IPS-NIHi7 (cell line): Measurements from ENCODE around the gene STPG4.
"Not testable (repeated sequence)": the region's sequence is repeated elsewhere in the genome, so short reads cannot be mapped to it uniquely, and the experiment has no call there.

Experiments used
- DNase-seq: peaks from one replicate; pipeline ENCODE4 v3.0.0; 2012; ENCODE audit warnings: mixed read lengths; ENCODE audit errors: extremely low spot score

The STPG4 gene, protein sequence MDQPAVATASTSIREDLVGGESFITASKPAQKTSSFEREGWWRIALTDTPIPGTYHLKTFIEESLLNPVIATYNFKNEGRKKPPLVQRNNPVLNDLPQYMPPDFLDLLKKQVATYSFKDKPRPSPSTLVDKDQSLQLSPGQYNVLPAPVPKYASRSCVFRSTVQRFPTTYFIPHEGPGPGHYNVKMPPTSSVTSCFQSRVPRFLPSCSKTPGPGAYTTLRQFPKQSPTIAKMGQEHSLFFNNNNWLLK

DNA sequence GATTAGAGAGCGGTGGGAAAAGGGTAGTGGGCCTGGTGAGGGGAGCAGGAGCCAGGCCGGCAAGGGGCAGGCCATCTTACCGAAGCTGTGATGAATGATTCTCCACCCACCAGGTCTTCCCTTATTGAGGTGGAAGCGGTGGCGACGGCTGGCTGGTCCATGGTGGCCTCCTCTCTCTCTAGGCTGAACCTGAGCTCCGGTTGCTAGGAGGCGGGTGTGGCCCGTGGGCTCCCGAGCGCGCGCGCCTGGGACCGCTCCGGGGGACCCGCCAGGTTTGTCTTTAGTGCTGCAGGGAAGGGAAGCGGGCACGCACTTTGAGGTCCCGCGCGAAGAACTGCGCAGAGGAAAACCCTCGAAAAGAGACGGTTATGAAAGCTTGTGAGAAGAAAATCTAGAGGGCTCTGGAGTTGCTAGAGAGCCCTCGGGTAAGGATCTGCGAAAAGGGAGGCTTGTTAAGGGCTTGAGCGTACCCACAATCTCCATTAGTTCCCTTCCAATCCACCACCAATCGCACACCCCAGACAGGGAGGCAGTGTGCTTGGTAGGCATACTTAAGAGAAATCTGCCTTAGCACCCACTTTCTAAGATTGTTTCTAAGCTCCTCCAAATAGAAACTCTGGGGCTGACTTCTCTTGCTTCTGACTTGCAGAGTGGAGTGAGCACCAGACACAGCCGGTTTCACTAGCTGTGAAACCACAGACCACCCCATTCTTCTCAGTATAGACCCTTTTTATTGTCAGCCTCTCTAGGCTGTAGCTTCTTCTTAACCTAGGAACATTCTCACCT, at the start of gene STPG4:
STPG4 (minus strand) TSS at position 218 of the 786 bp plus-strand sequence; CDS start at position 161, 57 bp downstream.
- peak; percentile 18 for DNase-seq

DNA sequence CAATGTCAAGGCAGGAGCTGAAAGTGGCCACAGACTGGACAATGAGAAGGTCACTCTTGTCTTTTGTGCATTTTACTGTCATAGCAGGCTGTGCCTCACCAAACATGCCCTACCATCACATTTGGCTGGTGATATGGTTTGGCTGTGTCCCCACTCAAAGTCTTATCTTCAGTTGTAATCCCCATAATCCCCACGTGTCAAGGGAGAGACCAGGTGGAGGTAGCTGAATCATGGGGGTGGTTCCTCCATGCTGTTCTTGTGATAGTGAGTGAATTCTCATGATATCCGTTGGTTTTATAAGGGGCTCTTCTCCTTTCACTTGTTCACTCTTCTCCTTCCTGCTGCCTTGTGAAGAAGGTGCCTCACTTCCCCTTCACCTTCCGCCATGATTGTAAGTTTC, 49.6 kb upstream of the STPG4 start:
- no peak for DNase-seq

DNA sequence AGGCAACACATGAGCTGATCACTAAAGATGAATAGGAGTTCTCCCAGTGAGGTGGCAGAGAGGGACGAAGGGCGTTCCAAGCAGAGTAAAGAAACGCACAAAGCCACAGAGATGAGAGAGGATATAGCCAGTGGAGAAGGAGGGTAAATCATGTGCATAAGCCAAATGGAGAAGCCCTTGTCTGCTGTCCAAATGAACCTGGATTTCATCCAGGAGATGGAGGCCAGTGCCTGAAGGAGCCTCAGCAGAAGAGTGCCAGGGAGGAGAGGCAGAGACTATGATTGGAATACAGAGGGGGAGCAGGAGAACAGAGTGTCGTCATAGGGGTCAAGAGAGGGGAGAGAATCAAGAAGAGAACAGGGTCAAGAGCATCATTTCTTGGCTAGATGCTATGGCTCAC, 48.9 kb upstream of the STPG4 start:
- DNase-seq, result no peak

DNA sequence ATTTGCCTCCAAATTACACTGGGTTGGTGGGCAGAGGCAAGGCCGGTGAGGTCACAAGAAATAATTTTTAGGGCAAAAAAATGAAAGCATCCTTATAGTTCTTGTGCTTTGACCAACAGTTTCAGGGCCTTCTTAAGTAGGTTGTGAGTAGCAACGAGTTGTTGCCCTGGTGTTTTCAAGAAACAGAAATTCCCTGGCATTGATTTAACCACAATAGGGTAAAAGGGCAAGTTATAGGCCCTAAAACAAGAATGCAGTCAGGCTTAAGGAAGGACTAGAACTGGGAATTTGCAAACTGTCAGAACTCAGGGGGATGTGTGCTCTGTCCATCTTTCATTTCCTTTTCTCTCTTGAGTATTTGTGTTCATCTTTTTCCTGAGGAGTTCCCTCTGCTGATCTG, 46.1 kb upstream of the STPG4 start:
- no peak for DNase-seq

DNA sequence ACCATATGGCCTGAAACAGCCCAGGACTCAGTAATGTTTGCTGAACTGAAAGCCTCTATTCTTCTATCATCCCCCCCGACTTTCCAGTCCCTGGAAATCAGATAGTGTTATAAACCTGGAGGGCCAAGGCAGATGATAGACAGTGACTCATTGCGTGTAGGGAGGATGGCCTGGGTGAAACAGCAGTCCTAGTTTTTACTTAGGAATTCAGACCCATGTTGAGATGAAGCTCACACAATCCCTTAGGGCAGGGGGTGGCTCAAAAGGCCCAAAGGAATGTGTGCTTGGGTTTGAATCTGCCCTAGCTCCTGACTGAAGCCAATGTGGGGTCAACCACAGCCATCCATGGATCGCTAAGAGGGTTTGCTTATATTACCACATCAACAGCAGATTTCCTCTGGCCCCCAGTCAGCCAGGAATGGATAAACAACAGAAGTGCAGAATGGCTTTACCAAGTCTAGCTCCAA, 43.9 kb upstream of the STPG4 start:
- no peak for DNase-seq

DNA sequence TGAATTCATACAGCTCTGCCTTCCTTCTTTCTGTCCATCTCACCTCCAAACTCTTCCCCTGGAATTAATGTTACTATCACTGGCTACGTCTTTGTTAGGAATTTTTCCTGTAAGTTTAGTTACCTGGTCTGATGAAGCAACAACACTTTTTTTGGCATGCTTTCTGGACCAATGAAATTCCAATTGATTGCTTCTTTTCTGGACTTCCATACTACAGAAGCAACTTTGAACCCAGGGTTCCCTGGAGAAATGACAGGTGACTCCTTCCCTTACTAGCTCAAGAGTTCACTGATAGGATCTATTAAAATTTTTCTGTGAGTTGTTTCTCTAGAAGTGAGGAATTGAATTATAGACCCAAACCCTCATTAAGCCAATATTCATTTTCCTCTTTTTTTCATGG, 41.4 kb upstream of the STPG4 start:
- no peak for DNase-seq

DNA sequence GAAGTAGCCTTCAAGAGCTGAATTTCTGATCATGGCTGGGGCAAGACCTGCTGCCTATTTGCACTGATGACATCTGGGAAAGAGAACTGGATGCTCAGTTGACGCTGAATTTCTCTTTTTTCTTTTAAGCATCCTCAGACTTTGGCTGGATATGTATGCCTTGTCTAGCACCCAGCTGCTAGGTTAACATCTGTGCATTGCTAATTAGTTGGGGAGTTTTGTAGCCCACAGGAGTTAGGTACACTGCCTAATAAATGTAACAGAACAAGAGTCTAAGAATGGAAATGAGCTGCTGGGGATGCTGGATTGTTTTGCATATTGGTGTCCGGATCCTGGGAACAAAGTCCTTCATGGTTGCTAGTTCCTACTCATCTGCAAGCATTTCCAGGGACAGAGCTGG, 40.9 kb upstream of the STPG4 start:
- DNase-seq, result no peak

DNA sequence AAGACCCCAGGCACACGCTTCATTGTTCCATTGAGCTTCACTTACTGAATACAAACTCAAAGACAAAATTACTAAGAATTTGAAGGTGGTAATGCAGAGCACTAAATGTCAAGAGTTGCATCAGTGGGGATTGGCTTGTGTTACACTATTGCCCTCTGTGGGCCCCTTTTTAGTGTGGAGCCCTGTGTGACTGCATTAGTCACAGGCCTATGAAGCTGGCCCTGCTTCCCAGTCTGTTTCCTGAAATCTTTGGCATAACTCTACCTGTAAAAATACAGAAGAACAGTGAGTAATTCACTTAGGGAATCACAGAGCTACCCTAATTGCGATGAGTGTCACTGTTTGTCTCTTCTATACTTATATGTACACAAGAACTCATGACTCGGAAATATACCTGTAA, 40.0 kb upstream of the STPG4 start:
- DNase-seq, result no peak

DNA sequence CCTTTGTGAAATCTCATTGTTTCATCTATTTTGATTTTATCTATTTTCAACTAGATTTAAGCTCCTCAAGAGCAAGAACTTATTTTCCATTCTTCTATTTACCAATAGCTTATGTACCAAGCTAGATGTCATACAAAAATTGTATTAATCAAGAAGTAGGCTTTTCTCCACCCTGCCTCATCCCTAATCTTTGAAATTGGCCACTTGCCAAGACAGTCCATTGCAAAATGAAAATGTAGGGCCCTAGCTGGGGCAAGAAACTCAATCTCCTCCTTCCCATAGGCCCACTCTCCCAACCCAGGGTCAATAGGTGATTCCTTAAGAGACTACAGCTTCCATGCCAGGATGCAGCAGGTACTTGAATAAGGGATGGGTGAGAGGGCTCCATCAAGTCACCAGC, 39.3 kb upstream of the STPG4 start:
- no peak for DNase-seq

DNA sequence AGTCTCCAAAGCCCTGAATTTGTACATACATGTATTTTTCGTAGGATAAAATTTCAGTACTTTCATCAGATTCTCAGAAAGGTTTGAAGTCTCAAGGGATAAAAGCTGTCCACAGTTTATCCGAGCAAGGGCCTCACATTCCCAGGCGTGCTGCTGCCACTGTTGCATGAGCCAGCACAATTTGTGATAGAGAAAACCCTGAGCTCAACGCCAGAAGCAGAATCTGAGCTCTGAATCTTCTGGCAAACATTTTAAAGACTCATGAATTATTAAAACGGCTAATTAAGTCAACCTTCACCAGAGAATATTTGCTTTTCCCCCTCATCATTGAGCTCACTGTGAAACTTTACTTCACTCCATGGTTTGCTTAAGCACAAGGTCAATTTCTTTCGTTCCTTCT, 38.5 kb upstream of the STPG4 start:
- DNase-seq, result no peak

DNA sequence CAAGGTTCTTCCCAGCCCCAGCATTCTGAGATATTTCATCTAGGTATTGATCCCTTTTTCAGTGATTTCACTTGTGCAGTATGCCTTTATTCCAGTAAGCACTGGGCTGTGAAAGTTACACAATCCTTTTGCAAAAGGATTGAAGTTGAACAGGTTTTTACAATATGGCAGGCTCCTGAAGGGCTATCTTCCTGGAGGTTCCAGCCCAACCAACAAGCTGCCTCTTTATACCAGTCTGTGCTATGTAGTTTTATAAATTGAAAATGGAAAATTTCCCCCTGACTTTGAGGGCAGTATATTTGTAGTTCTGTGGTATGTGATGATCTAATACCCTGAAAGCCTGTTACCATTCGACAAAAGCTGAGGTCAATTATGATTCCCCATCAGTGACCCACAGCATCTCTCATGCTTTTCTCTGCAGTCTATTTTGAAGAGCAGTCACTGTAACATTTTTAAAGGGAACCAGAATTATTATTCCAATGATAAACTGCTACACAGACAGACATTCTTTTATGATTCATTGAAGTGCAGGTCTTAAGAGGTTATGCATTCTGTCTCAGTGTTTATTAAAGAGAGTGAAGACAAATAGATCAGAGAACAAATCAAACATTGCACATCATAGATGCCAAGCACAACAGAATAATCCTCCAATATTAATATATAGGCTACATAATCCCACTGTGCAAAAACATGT, 35.2 kb upstream of the STPG4 start:
- no peak for DNase-seq

DNA sequence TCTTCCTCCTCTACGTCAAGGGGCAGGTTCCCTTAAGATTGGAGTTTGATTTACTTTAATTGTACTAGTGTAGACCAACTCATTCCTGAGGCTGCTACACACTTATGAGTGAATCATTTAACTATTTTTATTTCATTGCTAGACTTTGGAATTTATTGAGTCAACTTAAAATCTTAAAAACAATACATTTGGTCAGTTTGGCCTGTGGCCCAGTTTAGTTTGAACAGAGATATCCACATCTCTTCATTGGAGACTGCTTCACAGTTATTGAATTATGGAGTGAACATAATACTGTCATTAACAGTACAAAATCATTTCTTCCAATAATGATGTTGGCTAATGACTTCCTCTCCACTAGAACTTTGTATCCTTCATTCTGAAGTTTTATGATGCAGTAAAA, 34.5 kb upstream of the STPG4 start:
- no peak for DNase-seq

DNA sequence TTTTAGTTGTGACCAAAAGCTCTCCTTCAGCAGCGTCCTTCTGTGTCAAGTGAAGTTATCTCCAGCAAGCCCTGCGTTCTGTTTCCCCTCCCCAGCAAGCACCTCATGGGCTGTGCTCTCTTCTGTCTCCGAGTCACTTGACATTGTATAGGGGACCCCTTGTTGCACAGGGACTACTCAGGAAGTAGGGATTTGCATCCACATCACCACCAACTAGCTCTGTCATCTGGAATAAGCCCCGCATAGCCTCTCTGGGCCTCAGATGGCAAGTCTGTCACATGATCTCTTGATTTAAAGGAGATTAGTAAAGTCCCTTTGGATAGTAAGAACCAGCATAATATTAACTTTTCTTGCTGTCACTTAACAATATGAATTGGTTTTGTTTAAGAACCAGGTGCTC, 32.0 kb upstream of the STPG4 start:
- DNase-seq, result no peak

DNA sequence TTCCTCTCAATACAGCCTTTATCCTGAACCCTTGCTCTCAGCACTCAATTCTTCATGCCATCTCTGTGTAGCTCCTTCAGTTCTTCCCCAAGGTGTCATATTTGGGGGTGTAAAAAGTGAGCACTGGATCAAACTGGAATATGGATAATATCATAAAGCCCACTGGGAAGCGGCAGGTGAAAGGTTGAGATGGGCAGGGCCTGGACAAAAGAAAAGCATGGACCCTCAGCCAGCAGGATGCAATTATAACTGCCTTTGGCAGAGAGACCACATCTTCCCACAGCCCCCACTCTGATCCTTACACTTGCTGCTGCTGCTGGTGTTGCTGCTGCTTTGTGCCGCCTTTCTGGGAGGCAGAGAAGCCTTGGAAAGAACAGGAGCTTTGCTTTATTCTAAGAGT, 31.2 kb upstream of the STPG4 start:
- no peak for DNase-seq

DNA sequence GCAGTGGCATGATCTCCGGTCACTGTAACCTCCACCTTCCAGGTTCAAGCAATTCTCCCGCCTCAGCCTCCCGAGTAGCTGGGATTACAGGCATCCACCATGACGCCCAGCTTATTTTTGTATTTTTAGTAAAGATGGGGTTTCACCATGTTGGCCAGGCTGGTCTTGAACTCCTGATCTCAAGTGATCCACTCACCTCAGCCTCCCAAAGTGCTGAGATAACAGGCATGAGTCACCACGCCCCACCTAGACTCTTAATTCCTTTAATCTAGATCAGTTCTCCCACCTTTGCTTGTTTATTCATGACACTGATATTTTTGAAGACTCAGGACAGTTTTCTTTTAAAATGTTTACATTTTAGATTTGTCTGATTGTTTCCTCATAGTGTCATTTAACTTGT, 30.0 kb upstream of the STPG4 start:
- DNase-seq, result not testable (repeated sequence)

DNA sequence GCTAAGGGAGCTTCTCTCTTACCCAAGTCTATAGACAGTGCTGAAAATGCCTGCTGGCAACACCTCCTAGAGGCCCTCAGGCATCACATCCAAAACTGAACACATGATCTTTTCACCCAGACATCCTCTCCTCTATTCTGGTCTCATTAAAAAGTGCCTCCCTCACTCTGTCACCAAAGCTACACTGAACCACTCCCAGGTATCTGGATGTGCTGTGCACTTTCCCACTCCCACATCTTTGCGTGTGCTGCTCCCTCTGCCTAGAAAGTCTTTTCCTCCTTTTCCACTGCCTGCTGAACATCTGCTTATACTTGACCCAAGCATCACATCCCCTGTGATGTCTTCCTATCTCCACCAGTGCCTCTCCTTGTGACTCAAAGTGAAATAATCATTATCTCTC, 26.1 kb upstream of the STPG4 start:
- DNase-seq, result no peak

DNA sequence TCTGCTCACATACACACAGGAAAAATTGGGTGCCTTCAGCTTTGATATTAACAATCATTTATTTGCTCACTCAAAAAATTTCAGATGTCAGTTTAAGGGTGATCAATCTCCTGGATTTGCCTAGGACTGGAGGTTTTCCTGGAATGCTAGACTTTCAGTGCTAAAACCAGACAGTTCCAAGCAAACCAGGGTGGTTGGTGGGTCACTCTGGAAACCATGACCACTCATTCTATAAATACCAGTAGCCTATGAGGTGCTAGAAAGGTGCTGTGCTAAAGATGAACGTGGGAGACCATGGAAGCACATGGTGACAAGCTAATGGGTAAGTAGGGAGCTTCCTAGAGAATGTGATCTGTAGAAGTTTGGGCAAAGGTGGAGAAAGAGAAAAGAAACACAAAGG, 25.4 kb upstream of the STPG4 start:
- no peak for DNase-seq

DNA sequence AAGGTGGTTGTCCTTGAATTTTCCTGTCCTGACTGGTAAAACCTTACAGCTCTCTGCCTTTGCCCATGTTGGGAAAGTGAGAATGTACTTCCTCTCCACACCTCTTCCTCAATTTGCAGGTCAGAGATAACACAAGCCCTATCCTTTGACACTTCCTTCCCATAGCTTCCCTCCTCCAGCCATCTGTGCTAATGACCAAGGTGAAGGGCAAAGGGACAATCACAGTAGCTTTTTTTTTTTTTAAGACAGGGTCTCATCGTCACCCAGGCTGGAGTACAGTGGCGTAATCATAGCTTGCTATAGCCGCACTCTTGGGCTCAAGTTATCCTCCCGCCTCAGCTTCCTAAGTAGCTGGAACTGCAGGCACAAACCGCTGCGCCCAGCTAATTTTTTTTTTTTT, 24.3 kb upstream of the STPG4 start:
- DNase-seq, result no peak

DNA sequence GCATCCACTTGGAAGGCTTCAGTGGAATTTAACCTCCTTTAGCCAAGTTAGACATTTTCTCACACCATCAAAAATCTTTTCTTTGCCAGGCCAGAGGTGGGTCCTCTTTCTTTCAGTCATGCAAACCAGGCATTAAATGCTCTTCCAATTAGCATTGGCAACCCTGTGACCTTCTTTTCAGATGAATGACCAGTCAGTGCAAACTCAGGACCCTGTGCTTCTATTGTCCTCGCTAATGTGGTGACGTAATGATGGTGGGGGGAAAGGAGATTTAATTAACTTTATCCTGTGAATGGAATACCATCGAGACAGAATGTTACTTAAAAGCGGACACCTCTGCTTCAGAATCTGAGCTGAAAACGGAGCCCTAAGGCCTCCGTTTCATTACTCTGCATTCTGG, 23.2 kb upstream of the STPG4 start:
- DNase-seq, result no peak

DNA sequence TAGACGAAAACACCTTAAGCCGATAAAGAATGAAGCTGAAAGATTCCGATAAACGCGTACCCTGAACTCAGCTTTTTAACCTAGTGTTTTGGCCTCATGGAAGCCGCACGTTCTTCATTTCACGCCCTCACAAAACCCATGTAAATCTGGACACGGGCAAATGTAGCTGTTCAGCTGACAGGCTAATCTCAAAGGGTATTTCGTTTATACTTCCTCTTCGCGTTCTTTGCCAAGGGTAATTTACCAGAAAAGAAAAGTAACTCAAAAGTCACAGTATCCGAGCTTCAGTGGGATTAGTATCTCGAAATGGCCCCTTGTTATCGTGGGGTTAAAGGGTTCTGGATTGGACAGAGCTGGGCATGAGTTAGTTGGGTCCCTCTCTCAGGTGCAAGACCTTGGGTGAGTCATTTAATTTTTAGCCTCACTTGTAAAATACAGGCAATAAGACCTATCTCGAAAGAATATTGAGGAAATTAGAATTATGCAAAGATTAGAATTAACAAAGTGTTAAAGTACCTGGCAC, 22.0 kb upstream of the STPG4 start:
- no peak for DNase-seq

DNA sequence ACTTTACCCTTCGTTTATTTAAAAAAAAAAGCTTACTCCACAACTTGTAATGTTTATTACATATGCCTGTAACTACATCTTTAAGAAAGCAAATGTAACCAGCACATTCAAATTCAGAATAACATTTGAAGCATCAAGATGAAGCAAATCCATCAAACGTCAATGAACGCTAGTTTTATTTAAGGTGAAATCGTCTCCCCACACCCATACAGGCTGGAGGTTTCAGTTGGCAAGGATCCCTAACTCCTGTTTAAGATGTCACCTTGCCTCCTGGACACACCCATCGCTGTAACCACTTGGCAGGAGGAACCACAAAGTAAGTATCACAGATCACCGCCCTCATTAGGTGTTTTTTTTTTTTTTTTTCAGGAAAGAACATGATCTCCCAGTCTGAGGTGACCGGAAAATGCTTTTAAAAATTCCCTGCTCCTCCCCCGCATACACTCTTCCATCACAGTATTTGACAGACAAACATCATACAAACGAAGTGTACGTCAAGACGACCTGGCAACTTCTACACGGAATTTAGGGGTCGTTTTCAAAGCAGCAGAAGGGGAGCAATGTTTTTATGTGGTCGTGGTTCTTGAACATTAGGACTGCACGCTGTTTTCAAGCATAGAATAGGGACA, 19.7 kb upstream of the STPG4 start:
- no peak for DNase-seq
